HPDE6-E6E7 (cell line): ENCODE measurements around the gene BANK1.

Experiments used
- DNase-seq: peaks from one replicate; pipeline ENCODE4 v3.0.0; 2011; ENCODE audit warnings: missing footprints; ENCODE audit errors: extremely low spot score

BANK1 gene

DNA sequence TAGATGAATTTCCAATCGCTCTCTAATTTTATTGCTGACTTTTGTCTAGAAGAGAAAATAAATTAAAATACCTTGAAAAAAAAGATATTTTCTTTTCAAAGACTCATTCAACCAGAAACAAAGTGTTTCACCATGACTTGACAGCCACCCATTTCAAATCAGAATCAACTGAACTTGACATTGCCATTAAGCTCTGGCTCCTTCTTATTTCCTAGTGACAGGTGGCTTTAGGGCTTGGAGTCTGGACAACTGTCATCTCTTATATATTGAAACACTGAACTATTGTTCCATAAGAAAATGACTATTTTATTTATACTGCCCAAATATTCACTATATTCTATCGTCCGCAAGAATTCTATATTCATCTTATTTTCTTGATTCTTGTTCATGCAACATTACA, 325.6 kb downstream of the BANK1 start:
- no peak for DNase-seq

DNA sequence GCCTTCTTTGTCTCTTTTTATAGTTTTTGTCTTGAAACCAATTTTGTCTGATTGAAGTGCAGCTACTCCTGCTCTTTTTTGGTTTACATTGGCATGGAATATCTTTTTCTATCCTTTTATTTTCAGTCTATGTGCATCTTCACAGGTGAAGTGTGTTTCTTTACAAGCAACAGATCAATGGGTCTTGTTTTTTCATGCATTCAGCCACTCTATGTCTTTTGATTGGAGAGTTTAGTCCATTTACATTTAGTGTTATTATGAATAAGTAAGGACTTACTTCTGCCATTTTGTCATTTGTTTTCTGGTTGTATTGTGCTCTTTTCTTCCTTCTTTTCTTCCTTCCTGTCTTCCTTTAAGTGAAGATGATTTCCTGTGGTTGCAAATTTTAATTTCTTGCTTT, 330.3 kb downstream of the BANK1 start:
- DNase-seq = no peak
